Fibroblast of lung (primary cell): Measurements from ENCODE around the gene OST4.

Source experiments
- CTCF ChIP-seq, 2 donors: IDR thresholded peaks in 1 of 2; conservative IDR thresholded peaks in 1 of 2; 1 replicate in 1 of 2; 2 replicates in 1 of 2; pipeline ENCODE4 v1.5.1; 2011 to 2012; ENCODE audit warnings: low read length in 2 of 2, control low read depth in 1 of 2, inconsistent platforms in 1 of 2, low read depth in 1 of 2, mild to moderate bottlenecking in 1 of 2
- EZH2 ChIP-seq: IDR thresholded peaks from 2 replicates; pipeline ENCODE4 v1.5.1; 2012; ENCODE audit warnings: low read length, control low read depth, mild to moderate bottlenecking; ENCODE audit errors: missing control alignments

DNA sequence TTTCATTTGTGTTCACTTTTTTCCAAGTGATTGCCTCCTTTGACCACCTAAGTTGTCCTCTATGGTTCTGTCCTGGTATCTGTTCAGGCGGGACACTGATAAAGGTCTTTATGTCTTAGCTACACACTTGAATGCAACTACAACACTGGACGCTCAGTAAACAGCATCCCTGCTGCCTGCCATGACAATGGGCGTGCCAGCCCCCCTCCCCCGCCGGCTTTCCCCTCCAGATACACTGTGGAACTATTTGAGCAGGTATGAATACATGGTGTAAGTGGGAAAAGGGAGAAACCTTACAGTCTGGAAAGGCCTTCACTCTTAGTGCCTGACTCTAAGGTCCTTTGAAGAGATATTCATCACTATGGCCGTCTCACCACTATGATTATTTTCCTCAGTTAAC lies 14.3 kb downstream of the OST4 start:
- TF ChIP-seq CTCF (conservative IDR thresholded peaks at IDR 0.05 in 1 of 2, IDR thresholded peaks at IDR 0.05 in 1 of 2; ENCODE audit: low read depth in 1 of 2, low read length in 2 of 2) (no peak), EZH2 (no peak)
